GM21737 (cell line): ENCODE measurements around the gene SYNJ1.

Source experiments
- ATAC-seq: cut with Tn5 transposase; IDR thresholded peaks from one replicate; pipeline ENCODE4 v1.9.1; 2021; ENCODE audit warnings: mild to moderate bottlenecking, moderate library complexity; ENCODE audit not compliant: unreplicated experiment

SYNJ1 gene

GRCh38 chr21:32585970-32586369 is 141.8 kb downstream of the SYNJ1 start:
- ATAC-seq = no peak

GRCh38 chr21:32585042-32585710 is 142.6 kb downstream of the SYNJ1 start, which contains the start of gene TCP10L:
TSS of gene TCP10L (minus strand) at chr21:32585523. CDS start at chr21:32584304, 1,219 bp downstream.
- ATAC-seq = no peak

- ATAC-seq = no peak
Observed at GRCh38 chr21:32584472-32584871, 143.3 kb downstream of the SYNJ1 start.

DNA sequence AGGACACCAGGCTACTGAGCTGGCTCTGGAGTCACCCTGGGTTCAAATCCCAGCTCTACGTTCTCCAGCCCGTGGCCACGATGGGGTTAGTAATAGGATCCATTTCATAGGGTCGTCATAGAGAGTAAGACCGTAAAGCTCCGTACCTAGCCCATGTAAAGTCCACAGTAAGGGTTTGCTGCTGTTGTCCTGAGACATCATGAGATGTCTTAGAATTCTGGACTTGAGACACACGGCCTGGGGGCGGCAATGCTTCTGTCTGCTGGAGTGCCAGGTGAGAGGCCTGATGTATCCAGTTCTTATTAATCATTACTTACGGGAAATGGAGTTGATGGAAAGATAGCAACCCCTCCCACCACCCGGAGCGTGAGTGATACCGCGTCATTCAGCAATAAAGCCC is 146.1 kb downstream of the SYNJ1 start:
- no peak for ATAC-seq

DNA sequence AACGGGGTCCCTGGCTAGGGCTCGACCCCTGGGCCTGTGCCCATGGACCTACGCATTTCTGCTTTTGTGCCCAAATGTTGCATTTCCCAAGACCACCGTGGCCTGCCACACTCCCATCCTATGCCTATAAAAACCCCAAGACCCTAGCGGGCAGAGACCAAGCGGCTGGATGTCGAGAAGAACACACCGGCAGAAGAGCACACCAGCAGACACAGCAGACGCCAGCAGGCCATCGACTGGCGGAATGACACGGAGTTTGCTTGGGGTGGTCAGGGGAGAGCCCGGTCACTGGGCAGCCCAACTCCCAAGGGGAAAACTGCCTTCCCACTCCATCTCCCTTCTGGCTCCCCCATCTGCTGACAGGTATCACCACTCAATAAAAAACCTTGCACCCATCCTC is 146.9 kb downstream of the SYNJ1 start:
- no peak for ATAC-seq
